Adrenal gland (tissue), 12 donors: ENCODE results near the gene KCNAB1. TPM values are rescaled to one million over a fixed set of nuclear protein-coding genes. Genes with fewer than 3 reads are reported as not detected.

Source experiments
- DNase-seq, 7 donors: peaks; one replicate each; pipeline ENCODE4 v3.0.0-alpha.2; 2019 to 2020
- H3K27ac ChIP-seq, 5 donors: fragments of 200-600 bp; sonication (generic) in 4 of 5; 1 replicate in 3 of 5; 2 replicates in 2 of 5; pipeline versions ENCODE4 v1.5.1 to v1.8.0; 2016 to 2020; ENCODE audit warnings: mild to moderate bottlenecking in 1 of 5
- H3K27me3 ChIP-seq: fragments of 200-600 bp; 2 replicates; pipeline ENCODE4 v1.8.0; 2021
- H3K36me3 ChIP-seq, 2 donors: fragments of 200-600 bp; replicated peaks in 1 of 2; 1 replicate in 1 of 2; 2 replicates in 1 of 2; pipeline versions ENCODE4 v1.5.1 to v1.8.0; 2018 to 2022
- H3K4me1 ChIP-seq, 2 donors: fragments of 200-600 bp; replicated peaks in 1 of 2; 1 replicate in 1 of 2; 2 replicates in 1 of 2; pipeline versions ENCODE4 v1.5.1 to v1.8.0; 2018 to 2021
- H3K4me3 ChIP-seq, 4 donors: fragments of 200-600 bp; sonication (generic) in 3 of 4; one replicate each; pipeline ENCODE4 v1.5.1; 2016 to 2018
- H3K9me3 ChIP-seq, 3 donors: fragments of 200-600 bp; sonication (generic) in 1 of 3; replicated peaks in 1 of 3; 1 replicate in 2 of 3; 2 replicates in 1 of 3; pipeline versions ENCODE4 v1.5.1 to v1.8.0; 2016 to 2021
- CTCF ChIP-seq, 6 experiments: fragments of 450-650 bp in 4 of 6; fragments of 200-600 bp in 2 of 6; sonication (generic) in 1 of 6; IDR thresholded peaks; 1 replicate in 5 of 6; 2 replicates in 1 of 6; pipeline versions ENCODE4 v1.5.1 to v1.8.0; 2016 to 2021; ENCODE audit warnings: antibody characterized with exemption in 6 of 6, mild to moderate bottlenecking in 2 of 6, moderate library complexity in 1 of 6
- POLR2A ChIP-seq, 2 donors: fragments of 450-650 bp; IDR thresholded peaks; one replicate each; pipeline ENCODE4 v1.6.1; 2017; ENCODE audit warnings: antibody characterized with exemption in 2 of 2, mild to moderate bottlenecking in 2 of 2, moderate library complexity in 1 of 2
- WGBS, 4 donors: extraction: QIAGEN DNeasy Blood & Tissue Kit in 2 of 4; methylation state at CpG; one replicate each; pipeline versions ENCODE4 v1.1.5 to v1.1.7; 2013 to 2017; 5-methylcytosine and 5-hydroxymethylcytosine counted together
- intact Hi-C, 2 donors: fragments of 100-400 bp; cut with DNase I; formaldehyde crosslinking; loops; one replicate each; pipeline versions ENCODE4 v1.14.1 to v1.15.0; 2022 to 2023
- polyA plus RNA-seq, 3 donors: library from polyadenylated mRNA; stranded (reverse); fragments of 200-250 nt in 2 of 3; fragments of 350-450 nt in 1 of 3; fragmentation: Illumina TruSeq in 1 of 3; extraction: RNeasy Lipid Tissue Mini Kit (QIAGEN cat#74804) in 1 of 3; gene quantifications; one replicate each; pipeline ENCODE4 v1.2.3, GENCODE V29; 2013 to 2014
- total RNA-seq, 9 donors: library from RNA; depleted of rRNA in 4 of 9; stranded (reverse); fragments of >200 nt in 4 of 9; fragments of 120-200 nt in 1 of 9; fragmentation: NEBNext Ultra II Directional in 1 of 9; extraction: Animal tissue kit (Norgen Biotek cat#: 25700) in 1 of 9; gene quantifications; one replicate each; pipeline versions ENCODE4 v1.1.0 to v1.2.4, GENCODE V29; 2013 to 2023
- donor health status: healthy with polysubstance abuse.
- donor health status: Bipolar disorder and iron deficiency.
- donor health status: DM: yes; HTN: yes; CAD: no.
- donor health status: DM: no; HTN: no; CAD: no.
- donor health status: DM: no; HTN: no; CAD: no.
- donor health status: DM: yes; HTN: yes; CAD: no.

The KCNAB1 gene
- total and polyA plus RNA-seq, 12 donors, result 0.36 to 5.0 (median 1.5) TPM

- Histone ChIP-seq H3K4me1 (no peaks in the 10 kb centered on the region), H3K27me3 (no peaks in the 10 kb centered on the region), H3K27ac (no peak overlapping the region), H3K36me3 (no peaks in the 10 kb centered on the region), H3K9me3 (no peaks in the 10 kb centered on the region), H3K4me3 (no peak overlapping the region)
- TF ChIP-seq POLR2A (IDR thresholded peaks at IDR 0.05), result no peak
- no peak for TF ChIP-seq CTCF (IDR thresholded peaks at IDR 0.05)
- 51 to 63% (median 57%) methylated on average over 1 of the region's 1 CpG; no CpG with 5 or more reads in 1 of the 4 donors for WGBS, 4 donors
- intact Hi-C loops, result no loop called here
- no peak for DNase-seq
These were observed 63.0 kb downstream of the KCNAB1 start for GRCh38 chr3:156183396-156183795.

- Histone ChIP-seq H3K27ac (no peak overlapping the region), H3K27me3 (no peaks in the 10 kb centered on the region), H3K4me1 (no peaks in the 10 kb centered on the region), H3K36me3 (no peaks in the 10 kb centered on the region), H3K9me3 (no peaks in the 10 kb centered on the region), H3K4me3 (no peak overlapping the region)
- 63 to 85% (median 77%) methylated on average over 1 of the region's 1 CpG for WGBS, 4 donors
- intact Hi-C loops, result no loop called here
- TF ChIP-seq POLR2A (IDR thresholded peaks at IDR 0.05) (no peak), CTCF (IDR thresholded peaks at IDR 0.05) (no peak)
- DNase-seq, result no peak
These were observed 63.8 kb downstream of the KCNAB1 start for GRCh38 chr3:156184156-156184555.

- 68 to 77% (median 74%) methylated on average over 2 of the region's 2 CpGs for WGBS, 4 donors
- intact Hi-C loops, result no loop called here
- Histone ChIP-seq H3K4me3 (no peak overlapping the region), H3K36me3 (no peaks in the 10 kb centered on the region), H3K27ac (no peak overlapping the region), H3K9me3 (peaks cover 0 to 2% (median 0%) of the 10 kb centered on the region in 3 donors), H3K4me1 (no peaks in the 10 kb centered on the region), H3K27me3 (no peaks in the 10 kb centered on the region)
- DNase-seq, result no peak
- TF ChIP-seq CTCF (IDR thresholded peaks at IDR 0.05) (no peak), POLR2A (IDR thresholded peaks at IDR 0.05) (no peak)
These were observed 66.9 kb downstream of the KCNAB1 start for GRCh38 chr3:156187146-156187769.

DNA sequence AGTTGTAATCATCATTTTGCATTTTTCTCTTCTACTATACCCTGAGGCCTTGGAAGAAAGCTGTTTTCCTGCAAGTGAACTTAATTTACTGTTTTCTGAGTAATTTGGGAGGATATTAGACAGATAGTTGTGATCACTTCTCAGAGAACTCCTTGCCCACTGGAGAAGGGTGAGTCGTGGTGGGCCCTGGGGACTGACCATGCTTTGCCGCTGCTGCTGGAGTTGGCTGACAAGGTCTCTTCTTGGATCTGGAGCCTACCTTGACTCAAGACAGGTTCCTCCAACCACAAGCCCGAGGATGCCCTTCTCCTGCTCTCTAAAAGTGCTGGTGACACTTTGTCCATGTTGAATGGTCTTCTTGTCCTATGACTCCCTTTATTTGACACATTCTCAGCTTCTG lies 68.4 kb downstream of the KCNAB1 start:
- no peaks in the 10 kb centered on the region for H3K36me3 ChIP-seq
- peaks cover 0 to 7% (median 0%) of the 10 kb centered on the region in 3 donors for H3K9me3 ChIP-seq
- no peak overlapping the region for H3K4me3 ChIP-seq
- intact Hi-C loops, result no loop called here
- TF ChIP-seq POLR2A (IDR thresholded peaks at IDR 0.05) (no peak), CTCF (IDR thresholded peaks at IDR 0.05) (no peak)
- no peak for DNase-seq
- WGBS, 4 donors, result 87 to 92% (median 89%) methylated on average over 3 of the region's 3 CpGs
- H3K4me1 ChIP-seq, result no peaks in the 10 kb centered on the region
- no peaks in the 10 kb centered on the region for H3K27me3 ChIP-seq
- H3K27ac ChIP-seq, result no peak overlapping the region
